ENCODE measurements around the gene MCRS1.

MCRS1 gene

DNA sequence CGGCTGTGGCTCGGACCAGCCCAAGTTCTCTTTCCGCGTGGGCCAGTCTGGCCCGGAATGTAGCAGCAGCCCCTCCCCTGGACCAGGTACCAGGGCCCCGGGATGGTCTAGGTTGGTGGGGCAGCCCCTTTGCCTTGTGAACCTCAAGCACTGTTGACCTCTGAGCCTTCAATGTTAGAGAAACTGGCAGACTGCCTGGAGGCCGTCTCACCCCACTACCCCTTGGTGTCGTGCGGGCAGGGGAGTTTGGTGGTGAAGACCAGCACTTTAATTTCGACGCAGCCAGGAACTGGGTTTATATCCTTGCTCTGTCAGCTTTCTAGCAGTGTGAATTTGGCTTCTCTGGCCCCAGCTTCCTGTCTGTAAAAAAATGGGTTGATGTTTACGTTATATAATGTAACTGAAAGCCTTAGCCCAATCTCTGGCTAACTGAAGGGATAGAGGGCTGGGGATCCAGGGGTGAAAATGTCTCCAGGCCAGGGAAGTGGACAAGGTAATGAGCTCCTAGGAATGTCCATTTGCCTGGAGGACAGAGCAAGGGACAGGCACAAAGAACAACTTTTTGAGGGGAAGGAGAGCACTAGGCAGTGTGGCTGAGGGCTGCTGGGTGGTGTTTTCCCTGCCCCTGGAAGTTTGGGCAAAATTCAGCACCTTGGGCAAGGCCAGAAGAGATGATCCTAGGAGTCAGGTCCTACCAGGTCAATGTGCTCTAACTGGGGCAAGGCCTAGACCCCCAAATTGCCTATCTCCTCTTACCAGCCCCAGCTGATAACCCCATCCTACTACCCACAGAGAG is 11.4 kb downstream of the MCRS1 start:
- no peak for DNase-seq (ENCODE audit: low read depth in 2 of 2)

DNA sequence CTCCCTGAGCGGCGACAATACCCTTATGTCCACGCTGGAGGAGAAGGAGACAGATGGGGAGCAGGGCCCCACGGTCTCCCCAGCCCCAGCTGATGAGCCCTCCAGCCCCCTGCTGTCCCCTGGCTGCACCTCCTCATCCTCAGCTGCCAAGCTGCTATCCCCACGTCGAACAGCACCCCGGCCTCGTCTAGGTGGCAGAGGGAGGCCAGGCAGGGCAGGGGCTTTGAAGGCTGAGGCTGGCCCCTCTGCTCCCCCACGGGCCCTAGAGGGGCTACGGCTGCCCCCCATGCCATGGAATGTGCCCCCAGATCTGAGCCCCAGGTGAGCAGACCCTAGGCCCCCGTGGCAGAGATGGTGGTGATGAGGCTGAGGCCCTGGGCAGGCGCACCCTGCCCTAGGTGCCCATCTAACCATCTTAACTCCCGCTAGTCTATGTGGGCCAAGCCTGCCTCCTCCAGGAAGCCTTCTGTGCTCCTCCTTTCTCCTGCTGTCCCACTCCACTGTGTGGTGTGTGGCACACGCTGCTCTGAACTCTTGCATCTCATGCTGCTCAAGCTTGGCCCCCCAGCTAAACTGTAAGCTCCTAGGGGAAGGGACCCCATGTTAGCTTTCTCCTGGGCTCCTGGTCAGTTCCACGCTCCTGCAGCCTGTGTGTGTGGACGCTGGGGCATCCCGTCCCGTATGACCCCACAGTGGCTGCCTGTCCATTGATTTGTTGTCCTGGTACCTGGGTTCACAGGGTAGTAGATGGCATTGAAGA is 12.1 kb downstream of the MCRS1 start:
- DNase-seq (ENCODE audit: low read depth in 2 of 2), result no peak

DNA sequence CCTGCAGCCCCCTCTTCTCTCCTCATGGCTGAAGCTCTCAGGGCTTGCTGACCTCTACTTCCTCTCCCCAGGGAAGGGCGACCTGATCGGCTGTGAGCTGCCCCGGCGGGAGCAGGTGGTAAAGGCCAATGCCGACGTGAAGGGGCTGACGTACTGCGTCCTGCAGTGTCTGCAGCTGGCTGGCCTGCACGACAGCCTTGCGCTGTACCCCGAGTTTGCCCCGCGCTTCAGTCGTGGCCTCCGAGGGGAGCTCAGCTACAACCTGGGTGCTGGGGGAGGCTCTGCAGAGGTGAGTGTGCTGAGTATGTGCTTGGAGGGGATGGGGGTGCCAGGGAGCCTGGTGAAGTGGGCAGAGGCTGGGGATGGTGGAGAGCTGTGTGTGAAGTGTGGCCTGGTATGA is 13.7 kb downstream of the MCRS1 start:
- DNase-seq (ENCODE audit: low read depth in 2 of 2), result no peak

DNA sequence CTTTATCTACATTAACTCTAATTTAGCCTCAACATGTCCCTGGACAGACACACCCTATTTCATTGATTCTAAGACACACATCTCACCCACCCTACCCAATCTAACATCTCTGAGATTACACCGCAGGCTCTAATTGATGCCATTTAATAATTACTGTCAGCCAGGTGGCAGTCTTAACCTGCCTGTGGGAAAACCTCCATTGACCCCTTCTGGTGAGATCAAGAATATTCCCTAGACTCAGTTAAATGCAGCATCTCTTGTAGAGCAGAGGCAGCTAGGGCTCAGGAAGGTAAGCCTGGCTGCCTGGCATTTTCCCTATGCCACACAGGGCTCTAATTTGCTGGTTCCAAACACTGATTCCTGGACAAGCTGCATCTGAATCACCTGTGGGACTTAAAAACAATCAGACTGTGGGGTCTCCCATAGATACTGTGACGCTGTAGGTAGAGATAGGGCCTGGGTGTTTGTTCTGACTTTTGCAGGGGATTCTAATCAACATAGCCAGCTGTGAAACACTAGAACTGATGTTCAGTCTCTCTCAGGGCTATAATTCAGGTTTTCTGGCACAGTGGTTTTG is 14.3 kb downstream of the MCRS1 start:
- DNase-seq (ENCODE audit: low read depth in 2 of 2), result no peak

DNA sequence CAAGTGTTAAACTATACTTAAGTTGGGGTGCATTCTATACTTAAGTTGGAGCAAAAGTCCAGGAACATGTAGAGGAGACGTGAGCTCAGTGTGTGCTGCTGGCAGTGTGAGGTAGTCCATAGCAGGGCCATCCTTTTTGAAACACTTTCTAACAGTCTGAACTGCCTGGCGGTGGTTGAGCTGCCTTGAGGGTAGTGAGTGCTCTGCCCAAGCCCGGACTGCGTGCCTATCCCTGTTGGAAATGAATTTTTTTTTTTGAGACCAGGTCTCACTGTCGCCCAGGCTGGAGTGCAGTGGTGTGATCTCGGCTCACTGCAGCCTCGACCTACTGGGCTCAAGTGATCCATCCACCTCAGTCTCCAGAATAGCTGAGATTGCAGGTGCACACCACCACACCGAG is 15.0 kb downstream of the MCRS1 start:
- no peak for DNase-seq (ENCODE audit: low read depth in 2 of 2)

DNA sequence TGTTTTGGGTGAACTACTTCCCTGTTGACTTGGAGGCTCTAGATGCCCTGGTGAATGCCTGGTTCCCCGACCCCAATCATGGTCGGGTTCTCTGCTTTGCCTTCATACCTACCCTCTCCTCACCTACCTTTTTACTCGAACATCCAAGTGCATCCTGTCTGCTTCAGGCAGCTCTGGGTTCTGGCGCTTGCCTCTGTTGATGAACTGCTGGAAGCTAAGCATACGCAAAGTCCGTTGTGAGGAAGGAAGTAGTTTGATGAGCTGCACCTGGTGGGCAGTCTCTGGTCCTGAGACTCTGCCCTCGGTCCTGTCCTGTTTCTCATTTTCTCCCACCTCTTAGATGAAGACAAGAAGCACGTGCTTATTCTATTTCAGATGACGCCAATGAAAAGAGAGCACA is 15.5 kb downstream of the MCRS1 start:
- no peak for DNase-seq (ENCODE audit: low read depth in 2 of 2)

DNA sequence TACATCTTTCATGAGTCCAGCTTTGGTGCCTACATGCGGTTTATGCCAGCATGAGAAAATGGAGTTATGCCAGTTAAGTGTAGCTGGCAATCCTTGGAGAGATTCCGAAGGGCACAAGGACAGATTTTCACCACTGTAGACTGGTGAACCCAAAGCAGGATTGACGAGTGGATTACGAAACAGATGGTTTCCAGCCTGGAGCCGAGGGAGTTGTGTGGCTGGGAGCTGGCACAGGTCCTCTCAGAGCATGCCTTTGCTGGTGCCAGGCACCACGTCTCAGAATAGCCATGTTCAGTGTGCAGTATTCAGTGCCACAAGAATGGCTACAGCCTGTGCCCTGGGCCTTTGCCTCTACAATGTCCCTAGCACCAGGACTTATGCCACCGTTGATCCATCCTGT is 15.9 kb downstream of the MCRS1 start:
- no peak for DNase-seq (ENCODE audit: low read depth in 2 of 2)

DNA sequence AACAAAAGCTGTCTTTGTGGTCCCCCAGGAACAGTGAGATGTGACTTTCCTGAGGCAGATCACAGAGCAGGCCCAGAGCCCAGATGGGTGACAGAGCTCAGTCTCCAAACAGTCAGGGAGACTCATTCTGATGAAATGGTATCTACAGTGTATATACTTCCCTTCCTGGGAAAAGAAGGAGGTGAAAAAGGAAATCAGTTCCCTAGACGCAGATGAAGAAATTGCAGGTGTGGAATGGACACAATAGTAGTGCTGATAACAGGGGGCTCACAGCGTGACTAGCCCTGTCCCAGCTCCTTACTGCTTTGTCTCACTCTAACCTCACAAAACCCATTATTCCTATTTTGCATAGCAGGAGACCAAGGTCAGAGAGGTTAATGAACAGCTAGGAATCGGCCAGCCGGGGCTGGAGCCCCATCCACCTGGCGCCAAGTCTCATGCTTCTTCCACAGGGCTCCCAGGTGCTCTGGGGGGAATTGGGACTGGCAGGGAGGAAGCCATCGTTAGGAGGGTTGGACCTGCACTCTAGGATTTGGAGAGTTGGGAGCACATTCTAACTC is 17.2 kb downstream of the MCRS1 start:
- DNase-seq (ENCODE audit: low read depth in 2 of 2), result no peak

DNA sequence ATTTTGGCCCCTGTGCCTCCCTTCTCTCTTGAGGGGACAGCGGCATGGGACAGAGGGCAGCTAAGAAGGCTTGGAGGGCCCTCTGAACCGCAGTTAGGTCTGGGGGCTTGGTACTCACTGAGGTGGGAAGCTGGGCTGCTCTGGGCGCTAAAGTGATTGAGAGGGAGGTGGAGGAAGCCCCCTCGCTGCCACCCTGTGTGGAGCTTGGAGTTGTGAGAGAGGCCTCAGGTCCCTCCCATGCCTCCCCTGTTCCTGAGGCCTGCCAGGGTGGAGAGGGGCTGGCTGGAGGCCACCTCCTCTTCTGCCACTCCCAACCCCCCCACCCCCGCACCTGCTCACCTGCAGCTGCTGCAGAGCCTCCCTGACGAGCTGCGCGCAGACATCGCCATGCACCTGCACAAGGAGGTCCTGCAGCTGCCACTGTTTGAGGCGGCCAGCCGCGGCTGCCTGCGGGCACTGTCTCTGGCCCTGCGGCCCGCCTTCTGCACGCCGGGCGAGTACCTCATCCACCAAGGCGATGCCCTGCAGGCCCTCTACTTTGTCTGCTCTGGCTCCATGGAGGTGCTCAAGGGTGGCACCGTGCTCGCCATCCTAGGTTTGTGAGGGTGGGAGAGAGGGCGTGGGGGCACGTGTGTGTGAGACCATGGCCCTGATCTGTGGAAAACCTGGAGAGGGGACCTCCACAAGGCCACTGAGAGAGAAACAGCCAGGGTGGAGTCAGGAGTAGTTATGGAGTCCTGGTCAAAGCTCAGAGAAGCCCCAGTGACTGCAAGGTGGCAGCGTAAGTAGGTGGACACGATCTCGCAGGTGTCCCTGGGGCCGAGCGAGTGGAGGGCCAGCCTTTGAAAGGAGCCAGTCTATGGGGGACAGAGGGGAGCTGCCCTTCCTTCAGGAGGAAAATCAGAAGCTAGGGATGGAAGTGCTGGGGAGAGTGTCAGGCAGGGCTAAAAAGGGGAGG is 17.9 kb downstream of the MCRS1 start:
- no peak for DNase-seq (ENCODE audit: low read depth in 2 of 2)

DNA sequence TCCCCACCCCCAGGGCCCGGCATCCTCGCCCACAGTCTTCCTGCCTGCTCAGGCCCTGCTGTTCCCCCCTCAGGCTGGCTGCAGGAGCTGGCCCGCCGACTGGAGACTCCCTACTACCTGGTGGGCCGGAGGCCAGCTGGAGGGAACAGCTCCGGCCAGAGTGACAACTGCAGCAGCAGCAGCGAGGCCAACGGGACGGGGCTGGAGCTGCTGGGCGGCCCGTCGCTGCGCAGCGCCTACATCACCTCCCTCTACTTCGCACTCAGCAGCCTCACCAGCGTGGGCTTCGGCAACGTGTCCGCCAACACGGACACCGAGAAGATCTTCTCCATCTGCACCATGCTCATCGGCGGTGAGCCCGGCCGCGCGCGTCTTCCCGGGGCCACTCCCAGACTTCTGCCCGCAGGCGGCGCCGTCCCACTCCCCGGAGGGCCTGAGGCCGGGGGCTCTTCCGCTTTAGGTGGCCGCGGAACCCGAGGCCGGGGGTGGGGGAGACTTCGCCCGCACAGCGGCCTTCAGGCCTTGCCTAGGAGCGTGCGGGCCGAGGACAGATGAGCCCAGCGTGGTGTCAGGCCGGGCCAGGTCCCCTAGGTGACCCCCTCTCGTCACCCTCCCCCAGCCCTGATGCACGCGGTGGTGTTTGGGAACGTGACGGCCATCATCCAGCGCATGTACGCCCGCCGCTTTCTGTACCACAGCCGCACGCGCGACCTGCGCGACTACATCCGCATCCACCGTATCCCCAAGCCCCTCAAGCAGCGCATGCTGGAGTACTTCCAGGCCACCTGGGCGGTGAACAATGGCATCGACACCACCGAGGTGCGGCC is 18.9 kb downstream of the MCRS1 start:
- no peak for DNase-seq (ENCODE audit: low read depth in 2 of 2)

DNA sequence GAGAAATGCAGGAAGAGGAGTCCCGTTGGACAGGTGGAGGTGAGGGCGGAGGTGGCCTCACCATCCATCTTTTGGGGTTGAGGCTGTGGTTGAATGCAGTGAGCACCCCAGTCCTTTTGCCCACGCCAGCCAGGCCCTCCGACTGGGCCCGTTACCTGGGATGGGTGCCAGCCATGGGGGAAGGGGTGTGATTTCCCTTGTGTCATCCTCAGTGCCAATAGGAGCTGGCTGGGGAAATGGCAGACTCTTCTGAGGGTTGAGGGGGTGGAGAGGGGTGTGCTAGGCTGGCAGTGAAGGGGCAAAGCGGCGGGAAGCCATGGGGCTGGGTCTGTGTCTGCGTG is 19.5 kb downstream of the MCRS1 start:
- DNase-seq (ENCODE audit: low read depth in 2 of 2), result no peak

DNA sequence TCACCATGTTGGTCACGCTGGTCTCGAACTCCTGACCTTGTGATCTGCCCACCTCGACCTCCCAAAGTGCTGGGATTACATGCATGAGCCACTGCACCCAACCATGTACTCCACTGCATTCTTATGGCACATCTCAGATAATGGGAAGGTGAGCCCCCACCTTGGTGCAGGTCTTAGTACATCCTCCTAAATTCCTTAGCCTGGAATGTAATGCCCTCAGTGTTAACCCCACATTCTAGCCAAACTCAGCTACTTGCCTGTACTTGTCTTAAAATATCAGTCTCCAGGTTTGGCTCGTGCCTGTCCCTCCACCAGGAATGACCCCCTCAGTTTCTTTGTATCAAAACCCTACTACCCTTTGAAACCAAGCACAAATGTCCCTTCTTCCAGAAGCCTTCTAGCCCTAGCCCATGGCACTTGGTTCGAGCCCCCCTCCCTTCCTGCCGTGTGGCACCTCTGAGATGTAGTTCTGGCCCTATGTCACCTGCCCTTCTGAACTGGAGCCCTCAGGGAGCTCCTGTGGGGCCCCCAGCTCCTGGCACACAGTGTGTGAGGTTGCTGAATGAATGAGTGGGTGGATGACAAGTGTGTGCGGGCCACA is 20.8 kb downstream of the MCRS1 start:
- DNase-seq (ENCODE audit: low read depth in 2 of 2), result no peak

DNA sequence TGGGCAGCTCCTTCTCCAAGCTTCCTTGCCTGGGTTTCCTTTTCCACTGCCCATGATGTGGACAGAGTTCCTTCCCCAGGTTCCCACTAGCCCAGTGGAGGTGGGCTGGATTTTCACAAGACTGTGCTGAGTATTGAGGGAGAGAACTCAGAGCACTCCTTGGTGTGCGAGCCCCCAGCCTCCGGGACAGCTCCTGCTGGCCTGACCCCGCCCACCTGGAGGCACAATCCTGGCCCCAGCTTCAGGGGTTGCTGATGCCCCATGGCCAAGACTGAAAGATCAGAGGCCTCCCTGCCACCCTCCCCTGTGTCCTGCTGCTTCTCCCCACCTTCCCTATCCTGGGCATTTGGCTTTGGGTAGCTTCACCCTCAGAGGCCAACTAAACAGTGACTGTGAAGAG is 21.5 kb downstream of the MCRS1 start:
- DNase-seq (ENCODE audit: low read depth in 2 of 2), result no peak

DNA sequence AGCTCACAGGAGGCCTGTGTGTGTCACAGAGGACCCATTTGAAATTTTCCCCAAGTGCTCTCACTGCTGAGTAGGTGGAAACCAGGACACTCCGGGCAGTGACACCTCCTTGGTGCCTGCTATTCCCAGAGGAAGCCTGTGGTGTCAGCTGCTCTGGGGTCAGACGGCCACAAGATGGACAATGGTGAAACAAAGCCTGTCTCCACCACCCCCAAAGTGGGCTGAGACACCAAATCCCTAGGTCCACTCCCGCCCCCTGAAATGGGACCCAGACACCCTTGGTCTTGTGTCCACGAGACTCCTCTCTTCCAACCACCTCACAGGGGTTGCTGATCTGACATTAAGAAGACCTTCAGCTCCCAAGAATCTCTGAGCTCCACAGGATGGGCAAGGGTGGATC is 22.1 kb downstream of the MCRS1 start:
- no peak for DNase-seq (ENCODE audit: low read depth in 2 of 2)

DNA sequence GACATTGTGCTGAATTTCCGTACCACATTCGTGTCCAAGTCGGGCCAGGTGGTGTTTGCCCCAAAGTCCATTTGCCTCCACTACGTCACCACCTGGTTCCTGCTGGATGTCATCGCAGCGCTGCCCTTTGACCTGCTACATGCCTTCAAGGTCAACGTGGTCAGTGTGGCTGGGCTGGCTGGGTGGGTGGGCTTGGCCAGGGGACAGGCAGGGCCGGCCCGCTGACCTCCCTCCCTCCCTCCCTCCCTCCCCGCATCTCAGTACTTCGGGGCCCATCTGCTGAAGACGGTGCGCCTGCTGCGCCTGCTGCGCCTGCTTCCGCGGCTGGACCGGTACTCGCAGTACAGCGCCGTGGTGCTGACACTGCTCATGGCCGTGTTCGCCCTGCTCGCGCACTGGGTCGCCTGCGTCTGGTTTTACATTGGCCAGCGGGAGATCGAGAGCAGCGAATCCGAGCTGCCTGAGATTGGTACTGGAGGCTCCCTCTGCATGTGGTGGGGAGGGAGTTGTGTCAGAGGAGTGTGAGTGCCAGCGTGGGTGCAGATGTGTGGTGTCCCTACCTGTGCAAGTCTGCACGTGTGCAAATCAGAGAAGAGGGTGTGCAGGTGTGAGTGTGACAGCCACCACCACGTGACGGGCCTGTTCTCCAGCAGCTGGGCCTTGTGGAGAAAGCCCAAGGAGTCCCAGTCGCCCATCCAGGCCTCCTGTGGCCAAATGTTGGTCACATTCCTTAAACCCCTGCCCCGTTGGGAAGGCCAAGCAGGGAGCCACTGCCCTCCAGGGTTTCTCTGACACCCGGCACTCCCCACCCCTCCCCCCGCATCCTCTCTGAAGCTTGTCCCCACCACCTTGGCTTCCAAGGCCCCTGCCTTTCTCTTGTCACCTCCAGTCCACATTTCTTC is 23.8 kb downstream of the MCRS1 start:
- DNase-seq (ENCODE audit: low read depth in 2 of 2), result no peak

DNA sequence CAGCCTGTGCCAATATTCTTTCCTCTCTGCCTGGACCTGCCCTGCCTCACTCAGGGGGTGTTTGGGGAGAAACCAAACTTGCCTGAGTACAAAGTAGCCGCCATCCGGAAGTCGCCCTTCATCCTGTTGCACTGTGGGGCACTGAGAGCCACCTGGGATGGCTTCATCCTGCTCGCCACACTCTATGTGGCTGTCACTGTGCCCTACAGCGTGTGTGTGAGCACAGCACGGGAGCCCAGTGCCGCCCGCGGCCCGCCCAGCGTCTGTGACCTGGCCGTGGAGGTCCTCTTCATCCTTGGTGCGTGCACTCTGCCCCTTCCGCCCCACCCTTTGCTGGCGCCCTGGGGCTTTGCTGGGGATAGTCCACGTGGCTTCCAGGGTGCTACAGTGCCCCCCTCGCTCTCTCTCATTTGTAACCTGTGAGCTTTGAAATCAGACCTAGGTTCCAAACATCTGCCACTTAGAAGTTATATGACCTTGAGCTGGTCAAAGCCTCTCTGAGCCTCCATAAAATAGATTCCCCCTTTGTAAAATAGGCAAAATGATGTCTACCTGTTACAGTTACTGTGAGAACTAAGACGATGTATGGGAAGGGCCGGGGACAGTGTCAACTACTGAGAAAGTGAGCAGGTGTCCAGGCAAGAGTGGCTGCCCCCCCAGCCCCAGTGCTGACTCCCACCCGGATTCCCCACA is 24.6 kb downstream of the MCRS1 start:
- no peak for DNase-seq (ENCODE audit: low read depth in 2 of 2)

DNA sequence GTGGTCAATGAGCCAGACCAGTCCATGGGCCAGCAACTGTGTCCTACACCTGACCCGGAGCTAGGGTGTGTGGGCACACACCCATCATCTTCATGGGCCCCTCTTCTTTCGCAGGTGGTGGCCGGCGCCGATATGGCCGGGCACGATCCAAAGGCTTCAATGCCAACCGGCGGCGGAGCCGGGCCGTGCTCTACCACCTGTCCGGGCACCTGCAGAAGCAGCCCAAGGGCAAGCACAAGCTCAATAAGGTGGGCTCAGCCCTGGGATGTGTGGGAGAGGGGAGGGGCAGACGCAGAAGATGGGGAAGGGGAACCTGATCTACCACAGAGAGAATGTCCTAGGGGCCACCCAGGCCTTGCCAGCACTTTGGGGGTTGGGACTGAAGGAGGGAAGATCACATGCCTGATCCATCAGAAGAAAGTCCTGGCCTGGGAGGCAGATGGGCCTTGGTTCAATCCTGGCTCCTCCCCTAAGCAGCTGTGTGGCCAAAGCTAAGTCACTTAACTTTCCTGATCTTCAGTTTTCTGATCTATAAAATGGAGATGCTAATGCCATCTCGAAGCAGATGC is 25.3 kb downstream of the MCRS1 start:
- no peak for DNase-seq (ENCODE audit: low read depth in 2 of 2)

DNA sequence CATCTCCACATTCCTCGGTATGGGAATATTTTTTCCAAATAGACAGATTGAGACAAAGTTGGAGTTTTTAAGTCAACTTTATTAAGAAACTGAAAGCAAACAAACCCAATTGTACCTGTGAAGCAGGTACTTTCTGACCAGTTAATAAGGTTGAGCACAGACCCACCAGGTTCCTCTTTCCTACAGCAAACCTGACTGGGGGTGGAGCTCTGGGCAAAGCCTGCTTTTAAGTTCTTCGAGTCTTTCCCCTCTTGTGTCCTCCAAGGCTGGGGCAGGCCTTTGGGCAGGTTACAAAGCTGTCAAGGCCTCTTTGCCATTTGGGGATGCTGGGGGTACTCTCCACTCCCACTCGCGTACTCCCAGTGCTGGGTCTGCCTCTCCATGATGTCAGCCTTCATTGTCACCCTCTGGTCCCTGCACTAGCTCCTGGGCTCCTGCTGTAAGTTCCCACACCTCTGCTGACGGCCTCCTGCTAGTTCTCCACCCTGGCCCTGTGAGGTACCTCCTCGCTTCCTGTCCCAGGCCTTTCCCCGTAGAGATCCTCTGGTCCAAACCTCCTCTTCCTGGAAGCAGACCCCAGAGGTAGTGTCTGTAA is 25.9 kb downstream of the MCRS1 start:
- DNase-seq (ENCODE audit: low read depth in 2 of 2), result no peak
